Measurements from ENCODE around the gene SEC31A.

The SEC31A gene

DNA sequence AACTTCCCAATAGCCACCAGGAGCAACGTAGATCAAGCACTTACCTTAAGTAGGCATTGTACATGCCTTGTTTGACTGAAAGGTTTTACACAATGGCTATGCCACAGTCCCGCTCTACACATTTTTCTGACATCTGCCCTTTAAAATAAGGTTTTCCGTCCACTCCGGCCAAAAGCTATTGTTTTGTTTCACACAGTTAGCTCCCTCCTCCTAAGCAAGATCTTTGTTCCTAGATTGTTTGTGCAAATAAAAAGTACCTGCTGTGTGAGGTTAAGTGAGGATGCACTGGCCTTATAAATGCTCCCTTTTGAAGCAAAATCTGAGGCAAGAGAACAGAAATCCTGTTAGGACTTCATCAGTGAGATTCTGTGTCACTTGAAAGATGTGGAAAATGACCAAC lies 104.1 kb downstream of the SEC31A start:
- no peak overlapping the region for H3K27ac Mint-ChIP-seq
- peaks cover 24% of the 10 kb centered on the region for H3K27me3 Mint-ChIP-seq (ENCODE audit: low read depth, poor library complexity)
- peaks cover 36% of the 10 kb centered on the region for H3K4me1 Mint-ChIP-seq
- no peak overlapping the region for H3K4me3 Mint-ChIP-seq
- peaks cover 11% of the 10 kb centered on the region for H3K36me3 Mint-ChIP-seq (ENCODE audit: low read depth)
- no peaks in the 10 kb centered on the region for H3K9me3 Mint-ChIP-seq
- no peak for DNase-seq
- TF ChIP-seq, protein P1, sequence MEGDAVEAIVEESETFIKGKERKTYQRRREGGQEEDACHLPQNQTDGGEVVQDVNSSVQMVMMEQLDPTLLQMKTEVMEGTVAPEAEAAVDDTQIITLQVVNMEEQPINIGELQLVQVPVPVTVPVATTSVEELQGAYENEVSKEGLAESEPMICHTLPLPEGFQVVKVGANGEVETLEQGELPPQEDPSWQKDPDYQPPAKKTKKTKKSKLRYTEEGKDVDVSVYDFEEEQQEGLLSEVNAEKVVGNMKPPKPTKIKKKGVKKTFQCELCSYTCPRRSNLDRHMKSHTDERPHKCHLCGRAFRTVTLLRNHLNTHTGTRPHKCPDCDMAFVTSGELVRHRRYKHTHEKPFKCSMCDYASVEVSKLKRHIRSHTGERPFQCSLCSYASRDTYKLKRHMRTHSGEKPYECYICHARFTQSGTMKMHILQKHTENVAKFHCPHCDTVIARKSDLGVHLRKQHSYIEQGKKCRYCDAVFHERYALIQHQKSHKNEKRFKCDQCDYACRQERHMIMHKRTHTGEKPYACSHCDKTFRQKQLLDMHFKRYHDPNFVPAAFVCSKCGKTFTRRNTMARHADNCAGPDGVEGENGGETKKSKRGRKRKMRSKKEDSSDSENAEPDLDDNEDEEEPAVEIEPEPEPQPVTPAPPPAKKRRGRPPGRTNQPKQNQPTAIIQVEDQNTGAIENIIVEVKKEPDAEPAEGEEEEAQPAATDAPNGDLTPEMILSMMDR (IDR thresholded peaks at IDR 0.05): no peak

- Mint-ChIP-seq H3K9me3 (no peaks in the 10 kb centered on the region), H3K27me3 (ENCODE audit: low read depth, poor library complexity) (peaks cover 19% of the 10 kb centered on the region), H3K27ac (peak overlapping the region; percentile 64), H3K4me1 (peaks cover 37% of the 10 kb centered on the region), H3K4me3 (no peak overlapping the region), H3K36me3 (ENCODE audit: low read depth) (peaks cover 11% of the 10 kb centered on the region)
- TF ChIP-seq, protein P1 (IDR thresholded peaks at IDR 0.05): no peak
- no peak for DNase-seq
Observed at GRCh38 chr4:82785611-82786400, 105.1 kb downstream of the SEC31A start.

GRCh38 chr4:82784681-82785610 lies 106.0 kb downstream of the SEC31A start:
- Mint-ChIP-seq H3K36me3 (ENCODE audit: low read depth) (peaks cover 11% of the 10 kb centered on the region), H3K9me3 (no peaks in the 10 kb centered on the region), H3K27me3 (ENCODE audit: low read depth, poor library complexity) (peaks cover 16% of the 10 kb centered on the region), H3K27ac (no peak overlapping the region), H3K4me1 (peaks cover 37% of the 10 kb centered on the region), H3K4me3 (peak overlapping the region; percentile 21)
- DNase-seq: no peak
- TF ChIP-seq, protein P1 (IDR thresholded peaks at IDR 0.05): no peak

GRCh38 chr4:82782626-82783345 lies 108.2 kb downstream of the SEC31A start:
- Mint-ChIP-seq H3K36me3 (ENCODE audit: low read depth) (peaks cover 7% of the 10 kb centered on the region), H3K4me1 (peaks cover 43% of the 10 kb centered on the region), H3K9me3 (peaks cover 8% of the 10 kb centered on the region), H3K27me3 (ENCODE audit: low read depth, poor library complexity) (no peaks in the 10 kb centered on the region), H3K27ac (no peak overlapping the region), H3K4me3 (no peak overlapping the region)
- TF ChIP-seq, protein P1 (IDR thresholded peaks at IDR 0.05): no peak
- no peak for DNase-seq

DNA sequence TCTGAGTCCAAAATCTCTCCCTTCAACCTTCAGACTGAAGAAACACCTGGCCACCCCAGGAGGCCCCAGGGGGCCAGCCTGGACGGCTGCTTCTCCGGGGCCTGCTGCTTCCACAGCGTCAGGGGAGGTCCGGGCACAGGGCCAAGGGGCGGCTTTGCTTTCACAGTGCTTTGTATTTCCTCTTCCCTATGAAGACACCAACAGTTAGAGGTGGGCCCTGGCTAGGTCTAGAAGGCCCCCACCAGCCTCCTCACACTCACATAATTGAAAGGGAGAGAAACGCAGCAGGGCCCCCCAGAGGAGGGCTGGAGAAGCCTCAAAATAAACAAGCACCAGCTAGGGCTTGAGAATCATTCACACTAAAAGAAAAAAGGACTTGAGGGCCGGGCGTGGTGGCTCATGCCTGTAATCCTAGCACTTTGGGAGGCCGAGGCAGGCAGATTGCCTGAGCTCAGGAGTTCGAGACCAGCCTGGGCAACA lies 110.2 kb downstream of the SEC31A start:
- Mint-ChIP-seq H3K36me3 (ENCODE audit: low read depth) (peaks cover 5% of the 10 kb centered on the region), H3K4me1 (peaks cover 52% of the 10 kb centered on the region), H3K4me3 (no peak overlapping the region), H3K27me3 (ENCODE audit: low read depth, poor library complexity) (no peaks in the 10 kb centered on the region), H3K9me3 (peaks cover 8% of the 10 kb centered on the region), H3K27ac (no peak overlapping the region)
- TF ChIP-seq, protein P1 (IDR thresholded peaks at IDR 0.05): no peak
- no peak for DNase-seq
